Left renal cortex interstitium (tissue), 4 donors: ENCODE results near the gene MRPL21. TPM values are rescaled to one million over a fixed set of nuclear protein-coding genes. Genes with fewer than 3 reads are reported as not detected.

Experiments
- DNase-seq, 4 donors: peaks; one replicate each; pipeline ENCODE4 v3.0.0-alpha.2; 2013; ENCODE audit warnings: low read depth in 4 of 4, low spot score in 2 of 4, missing footprints in 1 of 4
- polyA plus RNA-seq, 4 donors: library from polyadenylated mRNA; unstranded; fragments of 120-200 nt; gene quantifications; one replicate each; pipeline ENCODE4 v1.2.1, GENCODE V29; 2013; ENCODE audit not compliant: insufficient read length in 4 of 4

The MRPL21 gene
- polyA plus RNA-seq, 4 donors: 67.5 to 81.3 (median 76.1) TPM

DNA sequence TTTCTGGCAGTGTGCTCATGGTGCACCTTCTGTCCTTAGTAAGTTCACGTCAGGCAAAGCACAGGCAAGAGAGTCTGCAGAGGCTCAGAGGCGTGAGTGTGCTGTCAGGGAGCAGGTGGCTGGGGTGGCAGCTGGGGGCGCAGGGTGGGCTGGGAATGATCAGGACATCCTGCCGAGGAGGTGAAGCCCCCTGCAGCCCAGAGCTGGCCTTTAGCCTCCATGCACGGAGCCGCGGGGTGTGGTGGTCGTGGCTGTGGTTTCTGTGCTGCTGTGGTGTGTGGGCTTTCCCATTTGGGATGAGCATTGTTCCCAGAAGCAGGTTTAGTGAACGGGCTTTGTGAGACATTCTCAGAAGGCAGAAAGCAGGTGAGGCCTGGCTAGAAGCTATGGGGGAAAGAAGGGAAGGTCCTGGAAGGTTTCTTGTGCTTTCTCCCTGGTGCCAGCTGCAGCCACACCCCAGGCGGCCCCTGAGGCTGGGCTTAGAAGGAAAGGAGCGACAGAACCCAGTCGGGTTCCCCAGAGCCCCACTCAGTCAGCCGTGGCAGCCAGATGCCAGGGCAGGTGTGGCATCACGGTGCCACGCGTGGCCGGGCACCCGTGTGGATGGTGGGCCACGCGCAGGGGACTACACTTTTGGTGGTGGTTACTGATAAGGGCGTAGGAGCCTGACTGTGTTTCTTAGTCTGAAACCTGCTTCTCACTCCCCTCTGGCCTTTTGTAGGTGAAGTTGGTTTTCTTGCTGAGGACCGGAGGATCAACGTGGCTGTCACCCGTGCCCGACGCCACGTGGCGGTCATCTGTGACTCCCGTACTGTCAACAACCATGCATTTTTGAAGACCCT lies 32.1 kb upstream of the MRPL21 start:
- DNase-seq: no peak

DNA sequence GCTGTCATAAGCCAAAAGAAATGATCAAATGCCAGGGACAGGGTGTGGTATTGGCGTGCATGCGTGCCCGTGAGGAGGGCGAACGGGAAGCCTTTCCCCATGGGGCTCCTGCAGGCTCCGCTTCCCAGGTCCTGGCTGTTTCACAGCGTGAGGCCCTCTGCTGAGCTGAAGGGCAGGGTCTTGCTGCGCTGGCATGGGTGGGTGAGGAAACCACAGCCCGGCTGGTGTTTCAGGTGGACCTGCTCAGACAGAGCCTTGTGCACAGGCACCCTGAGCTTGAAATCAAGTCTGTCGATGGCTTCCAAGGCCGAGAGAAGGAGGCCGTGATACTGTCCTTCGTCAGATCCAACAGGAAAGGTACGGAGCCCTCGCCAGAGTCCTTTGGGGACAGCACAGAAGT lies 31.4 kb upstream of the MRPL21 start:
- DNase-seq: no peak

DNA sequence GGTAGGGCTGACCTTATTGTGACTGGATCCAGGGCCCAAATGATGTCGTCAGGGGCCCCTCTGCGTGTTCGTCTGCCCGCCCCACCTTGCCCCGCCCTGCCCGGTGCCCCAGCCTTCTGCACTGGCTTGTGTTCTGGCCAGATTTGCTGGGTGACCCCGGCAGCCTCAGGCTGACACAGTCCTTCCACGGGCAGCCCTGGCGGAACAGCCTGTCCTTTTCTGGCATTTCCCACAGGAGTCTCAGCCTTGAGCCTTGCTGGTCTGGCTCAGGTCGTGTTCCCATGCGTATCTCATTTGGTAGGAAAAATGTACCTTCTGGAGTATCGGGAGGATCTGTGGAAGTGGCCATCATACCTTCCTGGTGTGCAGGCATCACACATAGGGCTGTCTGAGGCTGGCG lies 31.0 kb upstream of the MRPL21 start:
- DNase-seq: no peak

DNA sequence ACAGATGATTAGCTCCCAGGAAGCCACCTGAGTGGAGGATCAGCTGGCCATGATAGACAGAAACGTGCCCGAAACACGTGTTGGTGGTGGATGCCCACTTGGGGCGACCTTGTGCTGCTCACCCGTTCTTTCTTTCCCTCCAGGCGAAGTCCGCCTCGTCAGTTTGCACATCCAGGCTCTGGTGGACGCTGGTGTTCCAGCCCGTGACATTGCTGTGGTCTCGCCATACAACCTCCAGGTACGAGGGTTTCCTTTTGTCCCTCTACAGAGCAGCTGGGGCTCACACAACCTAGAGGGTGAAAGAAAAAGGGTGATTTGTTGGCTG lies 30.7 kb upstream of the MRPL21 start:
- DNase-seq: no peak

DNA sequence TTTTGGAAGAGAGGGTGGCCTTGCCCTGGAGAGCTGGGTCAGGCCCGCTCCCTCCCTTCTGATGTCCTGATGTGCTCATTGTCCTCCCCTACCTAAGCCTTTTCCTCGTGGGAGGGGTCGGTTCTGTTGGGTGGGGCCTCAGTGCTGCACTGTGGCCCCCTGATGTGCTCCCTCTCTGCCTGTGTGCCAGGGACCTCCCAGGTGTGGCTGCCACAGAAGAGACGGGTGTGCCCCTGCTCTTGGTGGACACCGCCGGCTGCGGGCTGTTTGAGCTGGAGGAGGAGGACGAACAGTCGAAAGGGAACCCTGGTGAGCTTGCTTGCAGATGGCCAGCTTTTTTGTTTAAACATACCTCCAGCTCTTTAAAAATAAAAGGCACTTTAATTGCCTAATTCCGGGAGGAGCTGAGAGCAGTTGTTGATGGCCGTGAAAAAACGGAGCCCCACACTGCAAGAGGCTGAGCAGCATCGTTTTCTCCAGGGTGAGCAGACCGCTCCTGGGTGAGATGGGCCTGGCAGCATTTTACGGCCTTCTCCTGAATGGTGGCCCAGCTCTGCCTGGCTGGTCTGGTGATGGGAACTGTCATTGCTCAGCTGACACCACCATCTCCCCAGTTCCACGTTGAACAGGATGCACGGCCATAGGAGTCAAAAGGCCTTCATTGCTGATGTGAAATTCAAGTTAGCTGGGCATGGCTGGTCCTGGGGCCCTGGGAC lies 30.1 kb upstream of the MRPL21 start:
- DNase-seq: no peak

DNA sequence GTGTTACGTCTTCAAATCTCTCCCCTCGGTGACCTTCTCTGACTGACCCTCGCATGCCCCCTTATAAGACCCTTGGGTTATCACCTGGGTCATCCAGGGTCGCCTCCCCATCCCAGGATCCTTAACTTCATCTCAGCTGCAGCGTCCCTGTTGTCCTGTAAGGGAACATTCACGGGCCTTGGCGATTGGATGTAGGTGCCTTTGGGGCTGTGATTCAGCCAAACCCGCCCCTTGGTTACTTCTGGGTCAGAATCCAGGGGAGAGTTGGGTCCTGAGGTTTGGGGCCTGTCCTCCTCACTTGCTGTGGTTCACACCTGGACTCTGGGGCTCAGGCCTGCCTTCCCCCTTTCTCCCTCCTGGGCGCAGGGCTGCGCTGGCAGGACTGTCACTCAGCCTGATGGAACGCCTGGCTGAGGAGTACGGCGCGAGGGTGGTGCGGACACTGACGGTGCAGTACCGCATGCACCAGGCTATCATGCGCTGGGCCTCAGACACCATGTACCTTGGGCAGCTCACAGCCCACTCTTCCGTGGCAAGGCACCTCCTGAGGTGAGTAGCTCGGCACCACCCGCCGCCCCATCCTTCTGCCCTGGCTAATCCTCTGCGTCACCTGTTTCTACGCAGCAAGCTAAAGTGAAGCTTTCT lies 29.4 kb upstream of the MRPL21 start:
- DNase-seq: no peak

DNA sequence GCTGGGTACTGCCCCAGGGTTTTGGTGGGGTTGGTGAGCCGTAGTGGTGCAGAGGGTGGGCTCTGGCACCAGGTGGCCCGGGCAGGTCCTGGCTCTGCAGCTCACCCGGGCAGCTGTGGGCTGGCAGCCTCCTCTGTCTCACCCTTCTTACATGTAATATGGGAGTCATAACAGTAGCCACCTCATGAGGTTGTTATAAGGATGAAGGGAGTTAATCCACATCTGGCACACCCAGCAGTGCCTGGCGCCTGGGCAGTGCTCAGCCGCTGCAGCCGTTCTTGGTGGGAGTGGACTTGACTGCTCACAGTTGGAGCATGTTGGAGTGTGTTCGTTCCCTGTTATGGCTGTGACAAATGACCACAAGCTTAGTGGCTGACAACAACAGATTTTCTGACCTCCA lies 28.7 kb upstream of the MRPL21 start:
- DNase-seq: no peak

DNA sequence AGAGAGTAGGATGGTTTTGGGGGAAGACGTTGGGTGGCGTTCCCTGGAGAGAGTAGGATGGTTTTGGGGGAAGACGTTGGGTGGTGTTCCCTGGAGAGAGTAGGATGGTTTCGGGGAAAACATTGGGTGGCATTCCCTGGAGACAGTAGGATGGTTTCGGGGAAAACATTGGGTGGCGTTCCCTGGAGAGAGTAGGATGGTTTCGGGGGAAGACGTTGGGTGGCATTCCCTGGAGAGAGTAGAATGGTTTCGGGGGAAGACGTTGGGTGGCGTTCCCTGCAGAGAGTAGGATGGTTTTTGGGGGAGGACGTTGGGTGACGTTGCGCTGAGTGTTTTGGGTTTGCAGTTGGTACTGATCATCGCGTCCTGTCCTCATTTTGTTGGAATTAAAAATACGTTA lies 28.3 kb upstream of the MRPL21 start:
- DNase-seq: no peak

DNA sequence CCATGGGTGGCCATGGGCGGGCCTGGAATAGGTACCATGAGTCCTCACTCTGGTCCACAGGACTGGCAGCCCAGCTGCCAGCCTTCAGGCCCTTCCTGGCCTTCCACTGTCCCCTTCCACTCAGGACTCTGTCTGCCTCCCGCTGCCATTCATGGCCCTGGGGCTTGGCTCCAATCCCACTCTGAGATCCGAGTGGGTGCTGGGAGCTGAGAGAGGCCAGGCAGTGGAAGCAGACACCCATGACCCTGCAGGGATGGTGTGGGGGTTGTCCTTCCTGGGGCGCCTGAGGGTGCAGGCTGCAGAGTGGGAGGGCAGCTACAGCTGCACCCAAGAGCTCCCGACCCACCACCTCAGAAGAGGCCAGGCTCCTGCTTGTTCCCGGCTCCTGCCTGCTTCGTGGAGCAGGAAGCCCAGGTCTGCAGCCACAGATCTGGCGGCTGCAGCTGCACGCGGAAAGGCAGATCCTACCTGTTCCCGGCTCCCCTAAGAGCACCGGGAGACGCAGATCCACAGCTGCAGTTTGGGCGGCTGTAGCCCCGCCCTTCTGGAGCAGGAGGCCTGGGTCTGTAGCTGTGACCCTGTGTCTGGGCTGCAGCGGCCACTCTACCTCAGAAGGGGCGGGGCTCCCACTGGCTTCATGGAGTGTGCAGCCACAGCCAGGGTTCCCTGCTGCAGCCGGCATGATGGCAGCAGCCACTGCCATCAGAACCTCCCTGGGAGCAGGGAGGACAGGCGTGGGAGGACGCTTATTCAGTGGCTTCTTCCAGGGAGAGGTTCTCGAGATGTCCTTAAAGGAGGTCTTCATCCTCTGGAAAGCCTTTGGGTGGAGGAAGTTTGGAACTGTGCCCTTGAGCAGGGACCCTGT lies 27.6 kb upstream of the MRPL21 start:
- no peak for DNase-seq

DNA sequence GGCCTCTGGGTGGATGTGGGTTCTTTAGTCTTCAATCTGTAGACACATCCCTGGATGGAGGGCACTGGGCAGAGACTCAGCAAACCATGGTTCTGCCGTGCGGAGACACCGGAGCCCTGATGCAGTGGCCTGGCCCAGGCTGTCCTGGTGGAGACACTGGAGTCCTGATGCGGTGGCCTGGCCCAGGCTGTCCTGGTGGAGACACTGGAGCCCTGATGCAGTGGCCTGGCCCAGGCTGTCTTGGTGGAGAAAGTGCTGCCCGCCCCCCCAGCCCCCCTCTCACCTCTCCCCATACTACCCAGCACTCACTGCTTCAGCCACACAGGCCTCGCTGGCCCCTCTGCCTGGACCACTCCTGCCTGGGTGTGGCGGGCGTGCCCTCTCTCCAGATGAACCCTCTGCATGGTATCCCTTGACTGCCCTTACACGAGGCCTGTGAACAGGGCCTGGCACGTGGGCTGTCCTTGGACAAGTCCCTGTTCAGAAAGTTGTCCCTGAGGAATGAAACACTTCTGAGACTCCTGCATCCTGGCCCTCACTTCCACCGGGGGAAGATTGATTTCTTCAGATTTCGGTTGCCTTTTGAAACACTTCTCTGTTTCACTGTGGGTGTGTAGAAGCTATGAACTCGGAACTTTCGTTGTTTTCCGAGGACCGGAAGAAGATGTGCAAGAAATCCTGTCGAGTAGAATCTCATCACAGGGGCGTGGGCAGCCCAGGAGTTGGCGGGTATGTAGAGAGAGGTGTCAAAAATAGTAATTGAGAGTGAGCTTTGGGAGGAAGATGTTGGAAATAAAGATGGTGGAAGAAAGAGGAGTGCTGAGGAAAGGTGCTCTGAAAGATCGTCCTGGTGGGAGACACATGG lies 26.3 kb upstream of the MRPL21 start:
- DNase-seq: no peak

DNA sequence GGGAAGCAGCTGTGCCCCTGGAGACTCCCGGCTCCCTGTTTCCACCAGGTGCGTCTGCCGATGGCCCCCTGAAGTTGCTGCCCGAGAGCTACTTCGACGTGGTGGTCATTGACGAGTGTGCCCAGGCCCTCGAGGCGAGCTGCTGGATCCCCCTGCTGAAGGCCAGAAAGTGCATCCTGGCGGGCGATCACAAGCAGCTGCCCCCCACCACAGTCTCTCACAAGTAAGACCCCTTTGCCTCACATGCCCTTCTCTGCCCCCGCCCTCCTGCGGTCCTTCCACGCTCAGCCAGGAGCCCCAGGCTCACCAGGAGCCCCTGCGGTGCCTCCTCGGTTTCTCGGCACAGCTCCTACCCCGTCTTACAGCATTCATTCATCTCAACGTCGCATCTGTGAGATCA lies 25.5 kb upstream of the MRPL21 start:
- no peak for DNase-seq

DNA sequence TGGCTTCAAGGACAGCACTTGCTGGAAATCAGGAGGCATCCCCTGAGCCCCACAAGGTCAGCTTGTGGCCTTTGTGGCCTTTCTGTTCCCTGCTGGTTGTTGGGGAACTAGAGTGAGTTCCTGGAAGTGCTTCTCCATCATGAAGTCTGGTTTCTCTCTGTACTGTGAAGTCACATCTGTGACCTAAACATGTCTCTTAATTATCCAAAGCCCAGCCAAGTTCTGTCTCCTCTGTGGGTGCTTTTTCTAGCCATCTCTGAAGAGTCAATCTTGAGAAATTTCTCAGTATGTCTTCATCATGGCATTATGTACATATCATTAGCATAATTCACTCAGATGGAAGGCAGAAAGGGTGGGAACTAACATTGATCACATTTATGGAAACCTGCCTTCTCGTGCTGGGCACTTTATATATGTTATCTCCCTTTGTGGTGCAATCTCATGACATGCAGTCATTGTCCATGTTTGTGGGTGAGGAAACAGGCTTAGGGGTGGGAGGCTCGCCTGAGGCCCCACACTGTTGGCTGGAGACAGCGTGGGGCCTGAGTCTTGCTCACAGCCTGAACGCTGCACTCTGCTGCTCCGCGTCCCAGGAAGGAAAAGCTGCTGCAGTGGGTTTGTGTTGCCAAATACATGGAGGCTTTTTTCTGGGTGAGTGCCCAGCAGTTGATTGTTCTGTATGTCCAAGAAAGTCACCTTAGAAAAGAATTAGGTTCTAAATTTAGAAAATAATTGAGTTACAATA lies 24.7 kb upstream of the MRPL21 start:
- no peak for DNase-seq

DNA sequence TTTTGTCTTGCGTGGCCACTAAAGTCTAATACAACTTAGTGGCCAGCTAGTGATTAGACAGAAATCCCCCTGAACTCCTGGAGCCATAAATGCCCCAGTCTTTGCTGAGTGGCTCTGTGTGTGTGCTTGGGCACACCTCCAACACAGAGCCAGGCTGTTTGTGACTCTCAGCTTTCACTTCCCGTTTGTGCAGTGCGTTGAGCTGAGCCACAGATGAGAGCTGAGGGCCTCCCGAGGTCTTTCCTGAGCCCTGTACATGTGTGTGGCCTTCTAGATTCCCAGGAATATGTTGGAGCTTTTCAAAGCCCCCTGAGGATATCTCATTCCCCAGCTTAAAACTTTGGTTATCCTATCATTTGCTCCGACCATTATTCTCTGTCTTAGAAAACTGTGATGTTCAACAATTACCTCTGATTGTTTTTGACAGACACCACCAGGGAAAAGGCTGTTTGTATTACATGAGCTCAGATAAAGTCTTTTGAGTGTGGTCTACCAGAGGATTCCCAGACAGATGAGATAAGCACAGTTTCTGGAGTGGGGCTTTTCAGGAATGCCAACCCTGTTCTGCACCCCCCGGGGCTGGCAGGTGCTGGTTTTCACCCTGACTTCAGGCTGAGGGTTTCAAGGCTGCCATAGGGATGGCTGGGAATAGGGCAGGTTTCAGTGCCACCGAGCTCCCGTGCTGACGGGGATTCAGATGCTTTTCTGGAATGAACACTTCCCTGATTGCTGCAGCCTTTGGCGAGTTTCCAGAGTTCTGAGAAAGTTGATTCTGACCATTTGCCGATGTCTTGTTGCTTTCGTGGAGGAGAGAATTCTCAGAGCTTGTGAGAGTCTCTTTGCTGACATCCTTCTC lies 23.9 kb upstream of the MRPL21 start:
- DNase-seq: no peak

DNA sequence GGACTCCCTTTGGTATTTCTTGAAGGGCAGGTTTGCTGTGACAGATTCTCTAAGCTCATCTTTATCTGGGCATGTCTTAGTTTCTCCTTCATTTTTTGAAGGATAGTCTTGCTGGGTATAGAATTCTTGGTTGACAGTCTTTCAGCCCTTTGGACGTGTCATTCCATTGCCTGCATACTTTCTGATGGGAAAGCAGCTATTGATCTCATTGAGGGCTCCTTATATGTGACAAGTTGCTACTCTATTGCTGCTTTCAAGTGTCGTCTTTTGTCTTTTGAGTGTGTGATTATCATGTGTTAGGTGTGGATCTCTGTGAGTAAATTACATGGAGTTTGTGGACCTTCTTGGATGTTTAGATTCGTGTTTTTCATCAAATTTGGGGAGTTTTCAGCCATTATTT lies 22.0 kb upstream of the MRPL21 start:
- DNase-seq: no peak

DNA sequence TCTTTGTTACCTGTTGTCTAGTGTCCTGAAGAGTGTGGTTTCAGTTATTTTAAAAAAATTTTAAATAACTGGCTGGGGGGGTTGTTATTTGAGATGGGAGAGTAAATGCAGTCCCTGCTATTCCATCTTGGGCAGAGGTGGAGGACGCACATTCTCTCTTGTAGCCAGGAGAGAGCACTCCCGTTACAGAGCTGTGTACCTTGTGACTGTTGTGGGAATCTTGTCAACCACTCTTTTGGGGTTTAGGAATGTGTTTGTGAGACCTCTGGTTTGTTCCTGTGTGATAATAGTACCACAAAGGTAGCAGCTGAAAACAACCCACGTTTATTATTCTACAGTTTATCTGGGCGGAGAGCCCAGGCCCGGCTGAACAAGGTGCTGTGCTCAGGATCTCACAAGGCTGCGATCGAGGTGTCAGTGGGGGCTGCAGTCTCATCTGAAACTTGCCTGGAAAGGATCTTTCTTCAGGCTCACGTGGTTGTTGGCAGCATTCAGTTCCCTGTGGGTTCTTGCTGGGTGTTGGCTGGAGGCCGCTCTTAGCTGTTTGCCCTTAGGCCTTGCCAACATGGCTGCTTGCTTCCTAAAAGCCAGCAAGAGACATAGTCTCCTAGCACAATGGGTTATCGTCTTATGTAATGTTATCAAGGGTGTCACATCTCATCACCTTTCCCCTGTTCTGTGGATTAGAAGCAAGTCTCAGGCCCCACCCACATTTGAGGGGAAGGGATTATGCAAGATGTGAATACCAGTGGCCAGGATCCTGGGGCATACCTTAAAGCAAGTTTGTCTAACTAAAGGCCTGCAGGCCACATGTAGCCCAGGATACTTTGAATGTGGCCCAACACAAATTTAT lies 20.7 kb upstream of the MRPL21 start:
- DNase-seq: no peak

DNA sequence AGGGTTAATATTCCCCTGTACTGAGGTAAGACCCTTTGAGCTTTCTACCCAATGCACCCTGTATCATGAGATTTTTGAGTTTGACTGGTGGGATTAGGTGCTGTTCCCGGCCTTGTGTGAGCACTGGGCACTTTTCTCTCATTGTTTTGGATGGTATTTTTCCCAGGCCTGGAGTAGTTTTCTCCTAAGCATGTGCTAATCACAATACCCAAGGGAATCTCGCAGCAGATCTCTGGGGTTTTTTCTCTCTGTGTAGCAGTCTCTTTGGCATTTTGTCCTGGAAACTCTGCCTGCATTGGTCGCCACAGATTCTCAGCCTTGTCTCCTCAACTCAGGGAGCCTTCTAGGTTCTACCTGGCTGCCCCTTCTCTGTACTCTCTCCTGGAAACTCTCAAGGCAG lies 20.0 kb upstream of the MRPL21 start:
- DNase-seq: no peak

DNA sequence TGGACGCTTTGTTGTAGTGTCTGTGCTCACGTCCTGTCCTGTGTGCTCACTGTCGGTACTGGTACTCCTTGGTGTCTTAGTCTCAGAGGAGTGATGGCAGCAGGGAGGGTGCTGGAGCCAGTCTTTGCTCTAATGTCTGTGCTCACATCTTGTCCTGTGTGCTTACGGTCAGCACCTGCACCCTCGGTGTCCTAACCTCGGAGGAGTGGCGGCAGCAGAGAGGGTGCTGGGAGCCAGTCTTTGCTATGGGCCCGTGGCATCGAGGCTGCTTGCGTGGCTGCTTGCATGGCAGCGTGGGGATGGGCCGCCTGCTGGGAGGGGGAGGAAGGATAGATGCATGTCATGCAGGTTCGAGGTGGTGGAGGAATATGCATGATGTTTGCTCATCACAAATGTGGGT lies 12.8 kb upstream of the MRPL21 start:
- DNase-seq: no peak
